HG03066 (cell line): Measurements from ENCODE around the gene FIZ1.

ENCODE experiments used
- ATAC-seq: cut with Tn5 transposase; IDR thresholded peaks from one replicate; pipeline ENCODE4 v1.9.1; 2021; ENCODE audit warnings: low read depth; ENCODE audit not compliant: unreplicated experiment

FIZ1 gene

GRCh38 chr19:55544014-55544413, 55.3 kb downstream of the FIZ1 start:
- ATAC-seq, result no peak

- ATAC-seq, result no peak
These were observed 55.8 kb downstream of the FIZ1 start for GRCh38 chr19:55543567-55543966.

DNA sequence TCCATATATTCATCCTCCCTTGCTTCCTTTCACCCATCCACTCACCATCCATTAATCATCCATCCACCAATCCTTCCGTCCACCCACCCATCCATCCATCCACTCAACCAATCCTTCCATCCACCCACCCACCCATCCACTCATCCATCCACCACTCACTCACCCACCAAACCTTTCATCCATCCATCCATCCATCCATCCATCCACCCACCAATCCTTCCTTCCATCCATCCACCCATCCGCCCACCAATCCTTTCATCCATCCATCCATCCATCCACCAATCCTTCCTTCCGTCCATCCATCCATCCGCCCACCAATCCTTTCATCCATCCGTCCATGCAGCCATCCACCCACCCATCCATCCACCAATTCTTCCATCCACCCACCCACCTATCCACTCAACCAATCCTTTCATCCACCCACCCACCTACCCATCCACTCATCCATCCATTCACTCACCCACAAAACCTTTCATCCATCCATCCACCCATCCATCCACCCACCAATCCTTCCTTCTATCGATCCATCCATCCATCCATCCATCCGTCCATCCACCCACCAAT, 56.9 kb downstream of the FIZ1 start:
- no peak for ATAC-seq
